HG03520 (cell line): ENCODE results near the gene MAP2.
A peak's percentile ranks its signal among the peaks of the same experiment; 100 is the strongest.

Experiments
- ATAC-seq: cut with Tn5 transposase; IDR thresholded peaks from one replicate; pipeline ENCODE4 v1.9.1; 2021; ENCODE audit warnings: mild to moderate bottlenecking, moderate library complexity; ENCODE audit not compliant: unreplicated experiment

MAP2 gene

GRCh38 chr2:209637293-209637692 lies 213.4 kb downstream of the MAP2 start:
- no peak for ATAC-seq

- ATAC-seq = peak; percentile 49
Observed at GRCh38 chr2:209638346-209638745, 214.5 kb downstream of the MAP2 start.

DNA sequence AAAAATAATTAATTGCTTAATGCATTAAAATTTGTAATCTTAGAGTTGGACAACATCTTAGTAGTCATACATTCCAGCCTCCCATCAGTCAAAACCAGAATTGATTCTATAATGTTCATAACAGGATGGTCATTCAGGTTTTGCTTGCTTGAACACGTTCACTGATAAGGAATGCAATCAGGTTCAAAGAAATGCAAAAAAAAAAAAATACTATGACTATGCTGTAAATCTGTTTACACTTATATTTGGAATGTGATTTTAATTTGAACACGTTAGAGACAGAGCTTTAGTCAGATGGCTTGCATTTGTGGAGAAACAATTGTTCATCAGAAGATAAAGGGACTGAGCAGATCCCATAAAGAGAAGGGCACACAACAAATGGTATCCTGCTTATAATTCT lies 216.5 kb downstream of the MAP2 start:
- ATAC-seq = no peak

GRCh38 chr2:209642146-209642820 lies 218.4 kb downstream of the MAP2 start:
- ATAC-seq = no peak

- ATAC-seq = no peak
Observed at GRCh38 chr2:209644842-209645241, 221.0 kb downstream of the MAP2 start.

- ATAC-seq = no peak
Observed at GRCh38 chr2:209648714-209649113, 224.9 kb downstream of the MAP2 start.

- no peak for ATAC-seq
Observed at GRCh38 chr2:209653134-209653533, 229.3 kb downstream of the MAP2 start.

- ATAC-seq = no peak
Observed at GRCh38 chr2:209661286-209661894, 237.5 kb downstream of the MAP2 start.

DNA sequence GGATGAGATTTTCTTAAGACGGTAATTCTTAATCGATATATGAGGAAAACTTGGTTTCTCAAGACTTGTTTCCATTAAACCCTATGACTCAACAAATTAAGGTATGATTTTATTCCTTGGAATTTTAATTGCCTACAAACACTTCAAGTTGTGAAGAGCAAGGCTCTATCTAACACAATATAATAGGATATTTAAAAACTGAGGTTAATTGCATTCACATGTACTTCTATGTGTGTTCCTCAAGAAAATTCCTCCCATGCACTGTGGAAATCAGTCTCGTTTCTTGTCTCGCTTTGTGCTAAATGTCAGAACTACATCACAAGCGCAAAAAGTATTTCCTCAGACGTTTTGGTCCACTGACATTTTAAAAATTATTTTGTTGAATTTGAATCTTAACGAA lies 238.2 kb downstream of the MAP2 start:
- ATAC-seq = no peak

- ATAC-seq = no peak
Observed at GRCh38 chr2:209663139-209663538, 239.3 kb downstream of the MAP2 start.

- ATAC-seq = no peak
Observed at GRCh38 chr2:209663656-209664055, 239.8 kb downstream of the MAP2 start.

- no peak for ATAC-seq
Observed at GRCh38 chr2:209666296-209666695, 242.4 kb downstream of the MAP2 start.

- no peak for ATAC-seq
Observed at GRCh38 chr2:209671020-209671680, 247.3 kb downstream of the MAP2 start.

- ATAC-seq = no peak
Observed at GRCh38 chr2:209673811-209674210, 250.0 kb downstream of the MAP2 start.

GRCh38 chr2:209680596-209680995 lies 256.7 kb downstream of the MAP2 start:
- ATAC-seq = no peak

DNA sequence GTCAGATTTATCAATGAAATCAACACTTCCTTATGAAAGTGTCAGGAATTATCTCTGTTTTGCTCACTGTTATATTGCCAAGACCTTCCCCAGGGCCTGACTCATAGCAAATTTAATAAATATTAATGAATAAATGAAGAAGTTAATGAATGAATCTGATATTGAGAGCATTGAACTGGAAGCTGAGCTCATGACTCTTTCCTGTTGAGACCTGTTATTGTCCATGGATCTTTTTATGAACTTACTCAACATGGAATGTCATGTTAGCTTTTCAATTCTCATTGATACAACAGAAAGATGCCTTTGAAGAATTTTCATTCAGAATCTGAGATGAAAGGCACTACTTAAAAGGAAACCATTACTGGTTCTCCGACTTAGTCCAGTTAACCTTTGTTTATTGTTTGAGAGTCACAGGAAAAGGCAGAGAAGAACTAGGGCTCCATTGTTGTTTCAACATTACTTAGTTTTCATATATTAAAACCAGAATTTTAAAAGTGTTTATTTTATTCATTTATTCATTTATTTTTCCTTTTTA lies 257.4 kb downstream of the MAP2 start:
- no peak for ATAC-seq

- ATAC-seq = no peak
Observed at GRCh38 chr2:209682646-209683045, 258.8 kb downstream of the MAP2 start.

DNA sequence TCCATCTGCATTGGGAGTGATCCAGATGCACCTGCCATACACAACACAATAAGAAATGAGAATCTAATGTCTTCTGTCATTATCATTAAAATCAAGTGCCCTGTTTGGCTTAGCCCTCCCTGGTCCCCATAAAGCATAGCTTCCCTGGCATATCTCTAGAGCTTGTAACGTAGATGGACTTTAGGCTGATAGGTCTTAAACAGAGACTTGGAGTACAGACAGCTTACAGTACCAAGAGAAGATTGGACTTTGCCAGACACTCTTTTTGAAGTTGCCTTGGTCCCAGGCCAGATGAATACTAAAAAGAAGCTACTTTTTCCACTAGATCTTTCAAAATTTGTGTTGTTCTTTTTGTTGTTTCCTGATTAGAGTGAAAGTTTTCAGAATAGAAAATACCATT lies 261.5 kb downstream of the MAP2 start:
- ATAC-seq = no peak

- no peak for ATAC-seq
Observed at GRCh38 chr2:209685963-209686362, 262.1 kb downstream of the MAP2 start.

DNA sequence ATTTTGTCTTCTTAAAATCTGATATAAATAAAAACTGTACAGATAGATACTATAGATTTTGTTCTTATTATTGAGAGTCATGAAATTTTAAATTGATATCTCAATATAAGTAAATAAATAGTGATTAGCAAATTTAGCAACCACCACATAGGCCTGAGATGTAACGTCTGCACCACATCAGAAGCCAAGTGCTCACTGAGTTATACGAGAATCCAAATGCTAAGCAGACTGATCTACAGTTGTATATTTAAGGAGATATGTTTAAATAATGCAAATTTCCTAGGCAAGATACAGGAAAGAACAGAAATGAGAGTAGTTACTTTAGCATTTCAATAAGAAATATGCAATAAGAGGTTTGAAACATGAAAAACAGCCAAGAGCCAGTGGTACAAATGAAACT lies 262.6 kb downstream of the MAP2 start:
- no peak for ATAC-seq

DNA sequence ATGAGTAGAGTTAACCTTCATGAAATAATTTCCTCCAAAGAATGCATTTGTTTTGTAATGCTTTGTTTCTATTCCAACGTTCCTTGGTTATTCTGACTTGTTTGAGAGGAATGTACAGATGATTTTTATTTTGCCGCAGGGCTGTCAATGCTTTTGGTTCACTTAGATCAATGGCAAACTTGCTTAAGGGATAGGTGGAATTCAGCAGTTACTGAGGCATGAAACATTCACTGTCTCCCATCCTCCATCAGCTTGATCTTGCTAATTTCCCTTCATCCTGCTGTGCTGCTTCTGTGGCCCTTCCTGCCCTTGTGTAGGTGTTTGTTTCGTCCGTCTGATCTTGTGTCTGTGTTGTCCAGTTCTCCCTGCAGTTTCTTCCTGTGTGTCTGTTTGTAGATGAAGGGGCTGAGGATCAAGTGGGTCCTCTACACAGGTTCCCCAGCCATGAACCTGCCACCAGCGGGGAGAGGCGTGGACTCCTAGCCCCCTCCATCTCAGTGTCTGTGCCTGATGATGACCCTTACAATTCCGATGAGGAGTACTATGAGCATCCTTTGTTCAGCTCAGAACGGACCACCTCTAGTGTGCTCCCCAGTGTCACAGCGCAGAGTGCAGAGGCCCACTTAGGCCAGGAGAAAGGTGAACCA lies 263.6 kb downstream of the MAP2 start:
- ATAC-seq = no peak

DNA sequence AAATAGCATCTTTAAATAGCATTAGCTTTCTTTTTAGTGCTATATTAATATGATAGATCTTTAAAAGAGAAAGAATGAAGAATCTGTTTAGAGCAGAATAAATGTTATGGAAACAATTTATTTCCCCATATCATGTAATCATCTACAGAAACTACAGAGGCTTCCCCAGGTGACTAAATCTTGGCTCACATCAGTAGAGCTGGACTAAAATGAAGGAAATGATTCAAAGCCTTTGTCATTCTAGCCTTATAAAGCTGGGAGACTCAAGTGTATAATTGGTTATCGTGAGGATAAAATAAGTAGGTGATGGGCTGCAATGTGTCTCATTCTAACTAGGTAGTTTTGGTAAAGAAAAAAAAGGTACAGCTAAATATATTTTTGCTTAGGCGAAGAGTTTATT lies 264.5 kb downstream of the MAP2 start:
- no peak for ATAC-seq
